Inflammatory macrophage (primary cell): ENCODE results near the gene MSANTD7.
"Not testable (repeated sequence)": the region's sequence is repeated elsewhere in the genome, so short reads cannot be mapped to it uniquely, and the experiment has no call there.

Experiments
- DNase-seq, 2 donors: peaks; one replicate each; pipeline ENCODE4 v3.0.0-alpha.2; 2020 to 2022
- total RNA-seq, 18 experiments: gene quantifications; one replicate each; lab custom pipeline; 2026; ENCODE audit warnings: mixed read lengths in 6 of 18, inconsistent platforms in 2 of 18; lab: John Stamatoyannopoulos, UW

MSANTD7 gene
- 4.6 to 26.5 (median 18.1) reads per million in 18 experiments for total RNA-seq

GRCh38 chr10:14837757-14838581 is at the start of gene MSANTD7, which contains the start of the genes CDNF and HSPA14:
Gene MSANTD7 (plus strand): TSS chr10:14838306. CDS start chr10:14842285, 3,979 bp downstream.
Gene CDNF (minus strand): TSS chr10:14838037. CDS start chr10:14837946, 91 bp downstream.
Gene HSPA14 (plus strand): TSS chr10:14838306. CDS start chr10:14838403, 97 bp downstream.
- peak; percentile 100 for DNase-seq

DNA sequence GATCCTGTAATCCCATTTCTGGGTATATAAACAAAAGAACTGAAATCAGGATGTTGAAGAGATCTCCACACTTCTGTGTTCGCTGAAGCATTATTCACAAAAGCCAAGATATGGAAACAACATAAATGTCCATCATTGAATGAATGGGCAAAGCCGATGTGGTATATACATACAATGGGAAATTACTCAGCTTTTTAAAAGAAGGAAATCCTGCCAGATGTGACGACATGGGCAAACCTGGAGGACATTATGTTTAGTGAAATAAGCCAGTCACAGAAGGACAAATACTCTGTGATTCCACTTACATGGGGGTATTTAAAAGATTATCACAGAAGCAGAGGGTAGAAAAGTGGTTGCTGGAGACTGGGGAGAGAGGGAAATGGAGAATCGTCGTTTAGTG is 39.5 kb upstream of the MSANTD7 start:
- DNase-seq = peak; percentile 12 to 34

GRCh38 chr10:14800397-14800796 is 37.7 kb upstream of the MSANTD7 start:
- DNase-seq = no peak

- DNase-seq = no peak
Measured at GRCh38 chr10:14801723-14802122, 36.4 kb upstream of the MSANTD7 start.

DNA sequence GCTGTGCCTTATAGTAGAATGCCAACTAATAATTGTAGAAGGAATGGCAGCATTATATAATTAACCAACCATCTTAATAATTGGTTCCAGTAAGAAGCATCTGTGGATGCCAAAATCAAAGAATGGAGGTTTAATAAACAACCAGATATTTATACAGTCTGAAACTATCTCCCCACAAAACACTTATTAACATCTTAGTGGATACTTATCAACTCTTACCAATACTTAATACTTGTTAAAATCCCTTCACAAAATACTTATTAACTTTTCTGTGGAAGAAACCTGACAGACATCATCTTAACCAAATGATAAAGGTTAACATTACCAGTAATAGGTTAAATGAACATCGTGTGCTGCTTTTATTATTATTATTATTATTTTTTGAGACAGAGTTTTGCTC is 34.3 kb upstream of the MSANTD7 start:
- no peak for DNase-seq

DNA sequence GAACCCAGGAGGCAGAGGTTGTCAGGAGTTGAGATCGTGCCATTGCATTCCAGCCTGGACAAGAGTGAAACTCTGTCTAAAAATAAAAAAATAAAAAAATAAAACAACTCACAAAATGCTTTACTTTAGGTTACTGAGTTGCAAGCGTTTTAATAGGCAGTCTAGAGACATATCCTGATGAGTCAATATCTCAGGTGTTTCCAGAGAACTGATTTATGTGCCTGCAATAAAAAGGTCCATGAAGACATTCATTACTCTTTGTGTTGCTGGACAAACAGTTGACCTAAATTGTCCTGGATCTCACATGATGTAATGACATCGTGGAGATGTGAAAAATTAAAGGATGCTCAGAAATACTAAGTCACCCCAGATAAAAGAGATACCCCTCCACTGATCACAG is 31.8 kb upstream of the MSANTD7 start:
- no peak for DNase-seq

- no peak for DNase-seq
Measured at GRCh38 chr10:14810969-14811953, 26.8 kb upstream of the MSANTD7 start.

DNA sequence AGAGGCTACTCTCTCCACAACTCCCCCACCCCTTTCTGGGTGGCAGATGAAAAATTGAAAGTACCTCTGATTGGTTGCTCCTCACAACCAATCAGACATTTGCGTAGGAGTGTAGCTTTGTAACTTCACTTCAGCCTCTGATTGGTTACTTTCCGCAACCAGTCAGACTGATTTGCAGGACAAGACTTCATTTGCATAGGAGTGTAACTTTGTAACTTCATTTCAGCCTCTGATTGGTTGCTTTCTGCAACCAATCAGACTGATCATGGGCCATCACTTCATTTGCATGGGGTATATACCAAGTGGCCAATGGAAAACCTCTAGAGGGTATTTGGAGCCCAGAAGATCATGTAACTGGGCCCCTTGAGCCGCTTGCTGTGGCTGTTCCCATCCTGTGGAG is 25.8 kb upstream of the MSANTD7 start:
- no peak for DNase-seq

DNA sequence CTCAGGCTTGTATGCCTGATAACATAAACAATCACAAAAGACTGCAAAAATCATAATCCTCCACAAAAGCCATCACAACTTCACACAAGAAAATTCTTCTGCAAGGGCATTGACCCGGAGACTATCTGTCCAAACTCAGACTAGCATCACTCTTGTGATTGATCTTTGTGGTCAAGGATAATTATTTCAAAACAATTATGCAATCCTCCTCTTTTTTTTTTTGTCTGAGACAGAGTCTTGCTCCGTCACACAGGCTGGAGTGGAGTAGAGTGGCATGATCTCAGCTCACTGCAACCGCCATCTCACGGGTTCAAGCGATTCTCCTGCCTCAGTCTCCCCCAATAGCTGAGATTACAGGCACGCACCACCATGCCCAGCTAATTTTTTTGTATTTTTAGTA is 22.4 kb upstream of the MSANTD7 start:
- DNase-seq = no peak

GRCh38 chr10:14816717-14817116 is 21.4 kb upstream of the MSANTD7 start:
- DNase-seq = not testable (repeated sequence)

- no peak for DNase-seq
Measured at GRCh38 chr10:14820010-14820774, 17.9 kb upstream of the MSANTD7 start.

GRCh38 chr10:14820775-14821154 is 17.3 kb upstream of the MSANTD7 start:
- DNase-seq = peak in 1 of 2 donors; percentile 48

- no peak for DNase-seq
Measured at GRCh38 chr10:14821635-14822375, 16.3 kb upstream of the MSANTD7 start.

DNA sequence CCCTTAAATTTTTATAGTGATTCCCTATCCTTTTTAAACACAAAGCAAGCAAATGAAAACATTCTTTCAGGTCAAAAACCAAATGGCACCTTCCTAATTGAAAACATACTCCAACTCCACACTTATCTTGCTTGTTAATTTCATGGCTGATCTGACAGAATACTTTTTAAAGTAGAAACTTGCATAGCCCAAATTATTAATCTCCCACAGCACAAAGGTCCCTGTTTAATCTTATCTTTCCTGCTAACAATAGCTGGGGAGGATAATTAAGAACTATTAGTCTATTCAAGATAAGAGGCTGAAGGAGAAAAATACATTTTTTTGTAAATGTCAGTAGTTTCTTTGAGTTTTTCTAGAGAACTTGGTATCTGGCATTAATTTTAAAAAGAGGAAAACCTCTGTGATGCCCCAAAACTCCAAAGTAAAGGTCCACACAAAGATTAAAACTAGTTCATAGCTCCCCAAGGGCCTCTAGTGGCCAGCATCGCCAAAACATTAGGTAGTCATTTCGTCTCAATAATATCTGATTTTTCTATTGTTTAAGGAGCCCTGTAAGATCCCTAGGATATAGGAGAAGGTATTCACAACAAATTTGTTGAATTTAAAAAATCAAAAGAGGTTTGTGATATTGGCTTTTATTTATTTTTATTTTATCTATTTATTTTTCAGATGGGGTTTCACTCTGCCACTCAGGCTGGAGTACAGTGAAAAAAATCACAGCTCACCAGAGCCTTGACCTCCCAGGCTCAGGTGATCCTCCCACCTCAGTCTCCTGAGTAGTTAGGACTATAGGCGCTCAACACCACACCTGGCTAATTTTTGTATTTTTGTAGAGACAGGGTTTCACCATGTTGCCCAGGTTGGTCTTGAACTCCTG is 15.0 kb upstream of the MSANTD7 start:
- DNase-seq = peak; percentile 64

DNA sequence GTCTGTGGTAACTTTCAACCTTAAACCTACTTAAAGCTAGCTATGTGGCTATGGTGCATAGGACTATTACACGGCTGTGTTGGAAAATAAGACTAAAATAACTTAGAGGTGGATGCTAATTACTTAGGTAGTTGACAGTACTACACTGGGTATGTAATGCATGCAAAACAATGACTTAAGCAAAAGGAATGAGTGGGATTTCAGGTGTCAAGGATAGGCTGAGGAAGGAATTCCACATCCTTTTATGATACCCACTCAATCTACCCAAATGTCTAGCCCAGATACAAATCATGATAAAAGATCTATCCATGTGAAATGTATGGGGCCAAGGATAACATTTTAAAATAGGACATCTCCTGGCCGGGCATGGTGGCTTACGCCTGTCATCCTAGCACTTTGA is 14.1 kb upstream of the MSANTD7 start:
- no peak for DNase-seq

DNA sequence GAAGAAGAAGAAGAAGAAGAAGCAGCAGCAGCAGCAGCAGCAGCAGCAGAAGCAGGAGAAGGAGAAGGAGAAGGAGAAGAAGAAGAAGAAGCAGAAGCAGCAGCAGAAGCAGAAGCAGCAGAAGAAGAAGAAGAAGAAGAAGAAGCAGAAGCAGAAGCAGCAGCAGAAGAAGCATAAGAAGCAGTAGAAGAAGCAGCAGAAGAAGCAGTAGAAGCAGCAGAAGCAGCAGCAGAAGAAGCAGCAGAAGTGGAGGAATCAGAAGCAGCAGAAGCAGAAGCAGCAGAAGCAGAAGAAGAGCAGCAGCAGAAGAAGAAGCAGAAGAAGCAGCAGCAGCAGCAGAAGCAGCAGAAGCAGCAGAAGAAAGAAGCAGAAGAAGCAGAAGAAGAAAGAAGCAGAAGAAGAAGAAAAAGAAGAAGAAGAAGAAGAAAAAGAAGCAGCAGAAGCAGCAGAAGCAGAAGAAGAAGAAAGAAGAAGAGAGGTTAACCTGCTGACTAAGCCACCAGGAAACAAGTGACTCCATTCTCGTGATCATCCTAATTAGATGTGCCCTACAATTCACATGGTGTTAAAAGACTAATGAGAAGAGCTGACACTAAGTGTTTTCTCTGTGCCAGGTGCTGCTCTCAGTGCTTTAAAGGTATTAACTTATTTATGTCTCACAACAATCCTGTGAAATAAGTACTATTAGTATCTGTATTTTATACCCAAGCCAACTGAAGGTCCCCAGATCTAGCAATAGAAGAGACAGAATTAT is 11.9 kb upstream of the MSANTD7 start:
- DNase-seq = peak; percentile 50 to 54

DNA sequence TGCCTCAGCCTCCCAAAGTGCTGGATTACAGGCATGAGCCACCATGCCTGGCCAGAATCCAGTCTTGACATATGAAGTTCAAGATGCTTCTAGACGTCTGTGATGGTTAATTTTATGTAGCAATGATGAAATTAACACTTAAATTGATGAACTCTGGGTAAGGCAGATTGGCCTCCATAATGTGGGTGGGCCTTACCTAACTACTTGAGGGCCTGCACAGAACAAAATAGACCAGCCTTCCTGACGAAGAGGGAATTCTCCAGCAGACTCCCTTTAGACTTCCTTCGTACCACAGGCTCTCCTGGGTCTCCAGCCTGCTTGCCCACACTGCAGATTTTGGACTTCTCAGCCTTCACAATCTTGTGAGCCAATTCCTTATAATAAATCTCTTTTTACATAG is 5.0 kb upstream of the MSANTD7 start:
- no peak for DNase-seq

- DNase-seq = no peak
Measured at GRCh38 chr10:14836208-14836607, 1.9 kb upstream of the MSANTD7 start.

DNA sequence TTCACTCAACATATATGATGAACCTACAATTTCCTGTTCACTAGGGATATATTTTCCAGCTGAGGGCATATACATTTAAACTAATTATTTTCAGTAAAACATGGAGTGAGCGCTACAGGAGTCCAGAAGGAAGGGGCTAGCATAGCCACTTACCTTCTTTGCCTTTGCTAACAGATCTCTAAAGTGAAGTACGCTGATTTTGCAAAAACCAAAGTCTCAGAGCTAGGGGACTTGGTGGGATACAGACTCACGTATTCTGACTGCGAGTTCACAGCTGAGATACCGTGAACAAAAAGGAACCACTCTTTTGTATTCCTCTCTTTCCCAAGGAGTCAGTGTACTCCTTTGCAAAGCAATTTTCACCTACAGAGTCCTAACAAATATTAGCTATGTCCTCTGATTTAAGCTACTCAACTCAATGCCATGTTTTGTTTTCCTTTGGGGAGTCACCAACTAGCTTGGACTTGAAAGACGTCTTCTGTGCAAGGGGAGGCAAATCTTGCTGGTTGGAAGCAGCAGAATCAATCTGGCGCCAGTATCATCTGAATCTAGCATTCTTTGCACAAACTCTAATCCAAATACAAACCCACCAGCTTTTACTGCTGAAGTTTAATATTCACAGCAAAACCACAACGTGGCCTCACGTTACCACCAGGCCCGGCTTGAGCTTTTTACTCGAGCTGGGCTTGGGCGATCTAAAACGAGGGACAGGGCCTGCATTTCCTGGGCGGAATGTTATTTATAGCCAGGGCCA is 926 bp upstream of the MSANTD7 start:
- DNase-seq = peak in 1 of 2 donors; percentile 5
